A549 (cell line): ENCODE results near the gene IAPP.

Experiments
- CHD2 ChIP-seq: fragments of 150-350 bp; IDR thresholded peaks from 2 replicates; pipeline ENCODE4 v1.6.1; 2014; ENCODE audit warnings: low read length; ENCODE audit not compliant: partially characterized antibody
- EHMT2 ChIP-seq: fragments of 200-600 bp; sonication (generic); IDR thresholded peaks from 2 replicates; pipeline ENCODE4 v1.6.1; 2016; ENCODE audit warnings: antibody characterized with exemption, low read depth, mild to moderate bottlenecking, moderate library complexity
- GATA3 ChIP-seq: IDR thresholded peaks from 2 replicates; pipeline ENCODE4 v1.6.1; 2012; ENCODE audit warnings: borderline replicate concordance
- HDAC2 ChIP-seq: fragments of 200-600 bp; sonication (generic); IDR thresholded peaks from 2 replicates; pipeline ENCODE4 v1.6.1; 2016
- HES2 ChIP-seq: fragments of >200 bp; sonication (Bioruptor Twin); formaldehyde crosslinking; IDR thresholded peaks from 2 replicates; pipeline ENCODE4 v1.6.1; 2016
- JUN ChIP-seq, 2 experiments: fragments of >200 bp; sonication (Bioruptor Twin); formaldehyde crosslinking; IDR thresholded peaks; 2 replicates in 1 of 2; 3 replicates in 1 of 2; pipeline ENCODE4 v1.6.1; 2016 to 2017
- MAX ChIP-seq: IDR thresholded peaks from 2 replicates; pipeline ENCODE4 v1.6.1; 2012
- MYC ChIP-seq: IDR thresholded peaks from 2 replicates; pipeline ENCODE4 v1.6.1; 2012; ENCODE audit warnings: mild to moderate bottlenecking, inconsistent platforms, low read length, improper control_type of control experiment, borderline replicate concordance
- RAD21 ChIP-seq, 2 experiments: fragments of >200 bp in 1 of 2; sonication (Bioruptor Twin) in 1 of 2; formaldehyde crosslinking in 1 of 2; IDR thresholded peaks in 1 of 2; conservative IDR thresholded peaks in 1 of 2; 2 replicates in 1 of 2; 3 replicates in 1 of 2; pipeline ENCODE4 v1.6.1; 2012 to 2018; ENCODE audit warnings: inconsistent platforms in 1 of 2
- RCOR1 ChIP-seq: fragments of 150-350 bp; IDR thresholded peaks from 2 replicates; pipeline ENCODE4 v1.6.1; 2014; ENCODE audit warnings: antibody characterized with exemption, low read length, low read depth
- RFX5 ChIP-seq: fragments of 450-650 bp; IDR thresholded peaks from 2 replicates; pipeline ENCODE4 v1.7.1; 2014; ENCODE audit warnings: antibody characterized with exemption, mild to moderate bottlenecking, moderate library complexity
- SMC3 ChIP-seq: fragments of >200 bp; sonication (Bioruptor Twin); formaldehyde crosslinking; IDR thresholded peaks from 3 replicates; pipeline ENCODE4 v1.6.1; 2018; ENCODE audit warnings: inconsistent platforms
- ZSCAN20 ChIP-seq: fragments of 250-450 bp; sonication (Bioruptor Pico); IDR thresholded peaks from 2 replicates; pipeline ENCODE4 v1.8.0; 2022; ENCODE audit warnings: mild to moderate bottlenecking, moderate library complexity
- TF ChIP-seq, protein P1 (sequence below): fragments of >200 bp; sonication (Bioruptor Twin); formaldehyde crosslinking; IDR thresholded peaks from 3 replicates; pipeline ENCODE4 v1.5.1; 2016

- TF ChIP-seq, protein P1, sequence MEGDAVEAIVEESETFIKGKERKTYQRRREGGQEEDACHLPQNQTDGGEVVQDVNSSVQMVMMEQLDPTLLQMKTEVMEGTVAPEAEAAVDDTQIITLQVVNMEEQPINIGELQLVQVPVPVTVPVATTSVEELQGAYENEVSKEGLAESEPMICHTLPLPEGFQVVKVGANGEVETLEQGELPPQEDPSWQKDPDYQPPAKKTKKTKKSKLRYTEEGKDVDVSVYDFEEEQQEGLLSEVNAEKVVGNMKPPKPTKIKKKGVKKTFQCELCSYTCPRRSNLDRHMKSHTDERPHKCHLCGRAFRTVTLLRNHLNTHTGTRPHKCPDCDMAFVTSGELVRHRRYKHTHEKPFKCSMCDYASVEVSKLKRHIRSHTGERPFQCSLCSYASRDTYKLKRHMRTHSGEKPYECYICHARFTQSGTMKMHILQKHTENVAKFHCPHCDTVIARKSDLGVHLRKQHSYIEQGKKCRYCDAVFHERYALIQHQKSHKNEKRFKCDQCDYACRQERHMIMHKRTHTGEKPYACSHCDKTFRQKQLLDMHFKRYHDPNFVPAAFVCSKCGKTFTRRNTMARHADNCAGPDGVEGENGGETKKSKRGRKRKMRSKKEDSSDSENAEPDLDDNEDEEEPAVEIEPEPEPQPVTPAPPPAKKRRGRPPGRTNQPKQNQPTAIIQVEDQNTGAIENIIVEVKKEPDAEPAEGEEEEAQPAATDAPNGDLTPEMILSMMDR: no peak
- TF ChIP-seq GATA3 (no peak), HES2 (no peak), ZSCAN20 (no peak), JUN (IDR thresholded peaks at IDR 0.05) (no peak), SMC3 (no peak), HDAC2 (no peak), MAX (no peak), MYC (no peak), RFX5 (no peak), RCOR1 (no peak), CHD2 (no peak), RAD21 (conservative IDR thresholded peaks at IDR 0.05 in 1 of 2, IDR thresholded peaks at IDR 0.05 in 1 of 2) (no peak), EHMT2 (no peak)
Measured at GRCh38 chr12:21340403-21340802, 32.3 kb upstream of the IAPP start.
